Measurements from ENCODE around the gene FOXC2.
A peak's percentile ranks its signal among the peaks of the same experiment; 100 is the strongest.

The FOXC2 gene

GRCh38 chr16:86549076-86549892 is 17.3 kb upstream of the FOXC2 start:
- Histone ChIP-seq H3K4me3 (ENCODE audit: low read depth in 1 of 2, low read length in 2 of 2) (no peak overlapping the region), H3K9me3 (ENCODE audit: low read length) (no peaks in the 10 kb centered on the region), H3K4me1 (ENCODE audit: insufficient read depth, low read length) (peaks cover 3% of the 10 kb centered on the region), H3K27ac (ENCODE audit: low read depth, low read length) (no peak overlapping the region), H3K27me3 (ENCODE audit: control insufficient read depth in 1 of 2, insufficient read depth in 2 of 2, low read length in 2 of 2) (no peaks in the 10 kb centered on the region), H3K9ac (ENCODE audit: low read length) (no peak overlapping the region), H3K36me3 (ENCODE audit: insufficient read depth, low read length) (peaks cover 50% of the 10 kb centered on the region)

GRCh38 chr16:86549893-86550190 is 16.8 kb upstream of the FOXC2 start:
- Histone ChIP-seq H3K9me3 (ENCODE audit: low read length) (no peaks in the 10 kb centered on the region), H3K4me3 (ENCODE audit: low read depth in 1 of 2, low read length in 2 of 2) (no peak overlapping the region), H3K27me3 (ENCODE audit: control insufficient read depth in 1 of 2, insufficient read depth in 2 of 2, low read length in 2 of 2) (no peaks in the 10 kb centered on the region), H3K36me3 (ENCODE audit: insufficient read depth, low read length) (peaks cover 50% of the 10 kb centered on the region), H3K27ac (ENCODE audit: low read depth, low read length) (no peak overlapping the region), H3K4me1 (ENCODE audit: insufficient read depth, low read length) (peaks cover 5% of the 10 kb centered on the region), H3K9ac (ENCODE audit: low read length) (no peak overlapping the region)

- H3K27ac ChIP-seq (ENCODE audit: low read depth, low read length) = no peak overlapping the region
- H3K4me3 ChIP-seq (ENCODE audit: low read depth in 1 of 2, low read length in 2 of 2) = no peak overlapping the region
- H3K9ac ChIP-seq (ENCODE audit: low read length) = no peak overlapping the region
- H3K4me1 ChIP-seq (ENCODE audit: insufficient read depth, low read length) = peaks cover 5% of the 10 kb centered on the region
- H3K36me3 ChIP-seq (ENCODE audit: insufficient read depth, low read length) = peaks cover 50% of the 10 kb centered on the region
- no peaks in the 10 kb centered on the region for H3K27me3 ChIP-seq (ENCODE audit: control insufficient read depth in 1 of 2, insufficient read depth in 2 of 2, low read length in 2 of 2)
- no peaks in the 10 kb centered on the region for H3K9me3 ChIP-seq (ENCODE audit: low read length)
These were observed 16.3 kb upstream of the FOXC2 start for GRCh38 chr16:86550281-86550680.

GRCh38 chr16:86553356-86553755 is 13.3 kb upstream of the FOXC2 start:
- H3K36me3 ChIP-seq (ENCODE audit: insufficient read depth, low read length) = peaks cover 24% of the 10 kb centered on the region
- no peak overlapping the region for H3K4me3 ChIP-seq (ENCODE audit: low read depth in 1 of 2, low read length in 2 of 2)
- no peaks in the 10 kb centered on the region for H3K9me3 ChIP-seq (ENCODE audit: low read length)
- no peak overlapping the region for H3K9ac ChIP-seq (ENCODE audit: low read length)
- H3K4me1 ChIP-seq (ENCODE audit: insufficient read depth, low read length) = peaks cover 9% of the 10 kb centered on the region
- H3K27ac ChIP-seq (ENCODE audit: low read depth, low read length) = no peak overlapping the region
- no peaks in the 10 kb centered on the region for H3K27me3 ChIP-seq (ENCODE audit: control insufficient read depth in 1 of 2, insufficient read depth in 2 of 2, low read length in 2 of 2)

- H3K9me3 ChIP-seq (ENCODE audit: low read length) = no peaks in the 10 kb centered on the region
- peak overlapping the region; percentile 99 to 100 for H3K4me3 ChIP-seq (ENCODE audit: low read depth in 1 of 2, low read length in 2 of 2)
- no peaks in the 10 kb centered on the region for H3K27me3 ChIP-seq (ENCODE audit: control insufficient read depth in 1 of 2, insufficient read depth in 2 of 2, low read length in 2 of 2)
- peaks cover 9% of the 10 kb centered on the region for H3K4me1 ChIP-seq (ENCODE audit: insufficient read depth, low read length)
- H3K9ac ChIP-seq (ENCODE audit: low read length) = peak overlapping the region; percentile 84
- peaks cover 20% of the 10 kb centered on the region for H3K36me3 ChIP-seq (ENCODE audit: insufficient read depth, low read length)
- H3K27ac ChIP-seq (ENCODE audit: low read depth, low read length) = peak overlapping the region; percentile 70
These were observed 12.1 kb upstream of the FOXC2 start for GRCh38 chr16:86554599-86554916.

- Histone ChIP-seq H3K9ac (ENCODE audit: low read length) (peak within 1 kb of the TSS; percentile 84), H3K27ac (ENCODE audit: low read depth, low read length) (peak within 1 kb of the TSS; percentile 70)
These were observed 11.5 kb upstream of the FOXC2 start, which contains the start of gene MTHFSD for GRCh38 chr16:86554917-86555703. Gene MTHFSD (minus strand): TSS chr16:86555235. CDS start chr16:86555184, 51 bp downstream.

GRCh38 chr16:86555704-86556075 is 10.9 kb upstream of the FOXC2 start:
- Histone ChIP-seq H3K27me3 (ENCODE audit: control insufficient read depth in 1 of 2, insufficient read depth in 2 of 2, low read length in 2 of 2) (no peaks in the 10 kb centered on the region), H3K4me1 (ENCODE audit: insufficient read depth, low read length) (peaks cover 9% of the 10 kb centered on the region), H3K4me3 (ENCODE audit: low read depth in 1 of 2, low read length in 2 of 2) (peak overlapping the region; percentile 99 to 100), H3K36me3 (ENCODE audit: insufficient read depth, low read length) (peaks cover 10% of the 10 kb centered on the region), H3K9ac (ENCODE audit: low read length) (peak overlapping the region; percentile 84), H3K9me3 (ENCODE audit: low read length) (no peaks in the 10 kb centered on the region), H3K27ac (ENCODE audit: low read depth, low read length) (peak overlapping the region; percentile 70)

More at GRCh38 chr16:86554917-86555703, 11.5 kb upstream of the FOXC2 start, which contains the start of gene MTHFSD:
- Histone ChIP-seq H3K27me3 (ENCODE audit: control insufficient read depth in 1 of 2, insufficient read depth in 2 of 2, low read length in 2 of 2) (no peaks in the 10 kb centered on the region), H3K9me3 (ENCODE audit: low read length) (no peaks in the 10 kb centered on the region), H3K4me1 (ENCODE audit: insufficient read depth, low read length) (peaks cover 9% of the 10 kb centered on the region), H3K36me3 (ENCODE audit: insufficient read depth, low read length) (peaks cover 15% of the 10 kb centered on the region), H3K4me3 (ENCODE audit: low read depth in 1 of 2, low read length in 2 of 2) (peak within 1 kb of the TSS; percentile 99 to 100)

GRCh38 chr16:86556576-86556975 is 10.1 kb upstream of the FOXC2 start:
- H3K9ac ChIP-seq (ENCODE audit: low read length) = no peak overlapping the region
- peaks cover 9% of the 10 kb centered on the region for H3K4me1 ChIP-seq (ENCODE audit: insufficient read depth, low read length)
- no peaks in the 10 kb centered on the region for H3K9me3 ChIP-seq (ENCODE audit: low read length)
- no peaks in the 10 kb centered on the region for H3K27me3 ChIP-seq (ENCODE audit: control insufficient read depth in 1 of 2, insufficient read depth in 2 of 2, low read length in 2 of 2)
- H3K27ac ChIP-seq (ENCODE audit: low read depth, low read length) = no peak overlapping the region
- H3K4me3 ChIP-seq (ENCODE audit: low read depth in 1 of 2, low read length in 2 of 2) = no peak overlapping the region
- peaks cover 5% of the 10 kb centered on the region for H3K36me3 ChIP-seq (ENCODE audit: insufficient read depth, low read length)

- Histone ChIP-seq H3K9ac (ENCODE audit: low read length) (no peak overlapping the region), H3K27me3 (ENCODE audit: control insufficient read depth in 1 of 2, insufficient read depth in 2 of 2, low read length in 2 of 2) (no peaks in the 10 kb centered on the region), H3K9me3 (ENCODE audit: low read length) (no peaks in the 10 kb centered on the region), H3K27ac (ENCODE audit: low read depth, low read length) (no peak overlapping the region), H3K36me3 (ENCODE audit: insufficient read depth, low read length) (no peaks in the 10 kb centered on the region), H3K4me3 (ENCODE audit: low read depth in 1 of 2, low read length in 2 of 2) (no peak overlapping the region), H3K4me1 (ENCODE audit: insufficient read depth, low read length) (peaks cover 9% of the 10 kb centered on the region)
These were observed 9.0 kb upstream of the FOXC2 start for GRCh38 chr16:86557587-86557986.

- no peak overlapping the region for H3K9ac ChIP-seq (ENCODE audit: low read length)
- no peak overlapping the region for H3K27ac ChIP-seq (ENCODE audit: low read depth, low read length)
- no peaks in the 10 kb centered on the region for H3K9me3 ChIP-seq (ENCODE audit: low read length)
- H3K4me1 ChIP-seq (ENCODE audit: insufficient read depth, low read length) = peaks cover 12% of the 10 kb centered on the region
- no peaks in the 10 kb centered on the region for H3K36me3 ChIP-seq (ENCODE audit: insufficient read depth, low read length)
- no peaks in the 10 kb centered on the region for H3K27me3 ChIP-seq (ENCODE audit: control insufficient read depth in 1 of 2, insufficient read depth in 2 of 2, low read length in 2 of 2)
- no peak overlapping the region for H3K4me3 ChIP-seq (ENCODE audit: low read depth in 1 of 2, low read length in 2 of 2)
These were observed 8.1 kb upstream of the FOXC2 start for GRCh38 chr16:86558355-86559193.

- no peak overlapping the region for H3K9ac ChIP-seq (ENCODE audit: low read length)
- no peak overlapping the region for H3K27ac ChIP-seq (ENCODE audit: low read depth, low read length)
- no peaks in the 10 kb centered on the region for H3K9me3 ChIP-seq (ENCODE audit: low read length)
- no peak overlapping the region for H3K4me3 ChIP-seq (ENCODE audit: low read depth in 1 of 2, low read length in 2 of 2)
- H3K27me3 ChIP-seq (ENCODE audit: control insufficient read depth in 1 of 2, insufficient read depth in 2 of 2, low read length in 2 of 2) = peaks cover 11 to 12% of the 10 kb centered on the region in 2 donors
- no peaks in the 10 kb centered on the region for H3K36me3 ChIP-seq (ENCODE audit: insufficient read depth, low read length)
- H3K4me1 ChIP-seq (ENCODE audit: insufficient read depth, low read length) = peaks cover 15% of the 10 kb centered on the region
These were observed 6.8 kb upstream of the FOXC2 start for GRCh38 chr16:86559802-86560305.
